Measurements from ENCODE around the gene FBXO11.

Gene FBXO11

DNA sequence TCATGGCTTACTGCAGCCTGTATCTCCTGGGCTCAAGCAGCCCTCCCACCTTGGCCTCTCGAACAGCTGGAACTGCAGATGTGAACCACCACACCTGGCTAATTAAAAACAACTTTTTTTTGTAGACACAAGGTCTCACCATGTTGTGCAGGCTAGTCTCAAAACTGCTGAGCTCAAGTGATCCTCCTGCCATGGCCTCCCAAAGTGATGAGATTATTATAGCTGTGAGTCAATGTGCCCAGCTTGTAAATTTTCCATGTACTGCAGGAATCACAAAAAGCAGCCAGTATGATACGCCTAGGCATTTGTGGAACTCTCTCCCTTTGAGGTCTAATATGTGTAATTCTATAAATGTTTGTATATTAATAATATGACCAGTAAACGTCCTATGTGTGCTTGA, 63.5 kb downstream of the FBXO11 start:
- Mint-ChIP-seq H3K4me1 (peaks cover 25% of the 10 kb centered on the region), H3K9me3 (no peaks in the 10 kb centered on the region), H3K36me3 (peaks cover 45% of the 10 kb centered on the region), H3K27ac (peak overlapping the region; percentile 13), H3K4me3 (no peak overlapping the region)
- no peak for ATAC-seq
- no peak for DNase-seq (ENCODE audit: low spot score in 2 of 2)

DNA sequence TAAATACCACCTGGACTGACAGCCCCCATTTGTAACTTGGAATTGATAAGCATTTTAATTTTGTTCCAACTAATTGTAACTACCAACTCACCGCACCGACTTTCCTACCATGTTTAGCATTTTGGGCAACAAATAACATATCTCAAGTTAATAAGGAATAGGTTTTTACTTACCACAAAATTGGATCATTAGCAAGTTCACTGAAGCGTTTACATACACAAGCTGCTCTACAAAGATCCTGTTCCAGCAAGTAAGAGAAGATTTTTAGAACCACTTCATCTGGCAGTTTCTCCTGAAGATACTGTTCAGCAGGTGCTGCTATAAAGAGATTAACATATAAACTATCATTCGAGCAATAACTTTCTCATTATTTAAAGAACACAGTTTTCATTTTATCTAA, 67.6 kb downstream of the FBXO11 start:
- DNase-seq (ENCODE audit: low spot score in 2 of 2) = no peak
- ATAC-seq = no peak
- H3K4me3 Mint-ChIP-seq = no peak overlapping the region
- H3K27ac Mint-ChIP-seq = no peak overlapping the region
- no peaks in the 10 kb centered on the region for H3K9me3 Mint-ChIP-seq
- peaks cover 79% of the 10 kb centered on the region for H3K36me3 Mint-ChIP-seq
- peaks cover 6% of the 10 kb centered on the region for H3K4me1 Mint-ChIP-seq

DNA sequence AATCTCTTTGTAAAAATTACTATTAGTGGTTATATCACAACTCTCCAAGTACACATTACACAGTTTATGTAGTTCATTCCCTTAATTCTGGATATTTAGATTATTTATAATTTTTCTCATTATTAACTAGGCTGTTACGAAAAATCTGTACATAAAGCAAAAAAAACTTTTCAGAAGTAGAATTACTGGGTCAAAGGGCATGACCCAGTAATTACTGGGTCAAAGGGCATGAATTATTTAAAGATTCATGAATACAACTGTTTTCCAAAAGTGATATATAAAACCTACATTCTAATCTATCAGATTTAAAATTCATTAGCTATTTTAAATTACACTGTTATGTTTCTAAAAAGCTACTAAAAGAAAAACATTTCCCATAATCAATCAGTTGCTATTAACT, 68.0 kb downstream of the FBXO11 start:
- no peak overlapping the region for H3K27ac Mint-ChIP-seq
- peaks cover 79% of the 10 kb centered on the region for H3K36me3 Mint-ChIP-seq
- ATAC-seq = no peak

DNA sequence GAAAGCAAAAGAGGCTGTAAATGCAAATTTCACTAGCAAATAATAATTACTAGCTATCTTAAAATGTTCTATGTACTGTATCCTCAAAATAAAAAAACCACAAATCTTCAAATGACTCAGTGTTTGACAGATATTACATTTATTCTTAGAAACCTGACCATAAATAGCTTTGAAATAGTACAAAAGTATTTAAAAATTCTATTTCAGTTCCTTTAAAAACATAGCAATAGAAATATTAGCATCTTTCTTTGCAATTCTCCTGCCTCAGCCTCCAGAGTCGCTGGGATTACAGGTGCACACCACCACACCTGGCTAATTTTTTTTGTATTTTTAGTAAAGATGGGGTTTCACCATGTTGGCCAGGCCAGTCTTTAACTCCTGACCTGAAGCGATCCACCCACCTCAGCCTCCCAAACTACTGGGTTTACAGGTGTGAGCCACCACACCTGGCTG, 72.8 kb downstream of the FBXO11 start:
- Mint-ChIP-seq H3K36me3 (peaks cover 100% of the 10 kb centered on the region), H3K4me1 (no peaks in the 10 kb centered on the region), H3K27ac (no peak overlapping the region), H3K9me3 (no peaks in the 10 kb centered on the region), H3K4me3 (no peak overlapping the region)
- DNase-seq (ENCODE audit: low spot score in 2 of 2) (no peak), ATAC-seq (peak; percentile 31)

More for the DNA sequence above, 68.0 kb downstream of the FBXO11 start:
- peaks cover 1% of the 10 kb centered on the region for H3K4me1 Mint-ChIP-seq
- H3K4me3 Mint-ChIP-seq = no peak overlapping the region
- no peak for DNase-seq (ENCODE audit: low spot score in 2 of 2)
- H3K9me3 Mint-ChIP-seq = no peaks in the 10 kb centered on the region

DNA sequence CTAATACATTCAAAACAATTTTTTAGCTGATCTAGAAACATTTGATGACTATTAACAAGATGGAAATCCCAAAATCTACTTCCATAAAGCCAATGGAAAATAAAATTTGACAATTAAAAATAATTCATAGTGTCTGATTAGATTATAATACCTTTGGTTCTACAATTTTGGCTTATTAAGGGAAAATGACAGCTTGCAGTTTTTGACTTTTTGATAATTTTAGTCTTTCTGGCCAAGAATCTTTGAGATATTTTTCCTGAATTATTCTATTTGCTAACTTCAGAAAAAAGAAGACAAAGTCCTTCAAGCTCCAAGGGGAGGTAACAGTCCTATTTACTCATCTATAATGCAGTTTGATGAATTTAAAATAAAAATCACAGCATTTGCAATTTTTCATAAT, 83.8 kb downstream of the FBXO11 start:
- H3K36me3 Mint-ChIP-seq = peaks cover 100% of the 10 kb centered on the region
- no peaks in the 10 kb centered on the region for H3K9me3 Mint-ChIP-seq
- H3K4me3 Mint-ChIP-seq = no peak overlapping the region
- ATAC-seq (no peak), DNase-seq (ENCODE audit: low spot score in 2 of 2) (no peak)
- H3K27ac Mint-ChIP-seq = no peak overlapping the region
- no peaks in the 10 kb centered on the region for H3K4me1 Mint-ChIP-seq

DNA sequence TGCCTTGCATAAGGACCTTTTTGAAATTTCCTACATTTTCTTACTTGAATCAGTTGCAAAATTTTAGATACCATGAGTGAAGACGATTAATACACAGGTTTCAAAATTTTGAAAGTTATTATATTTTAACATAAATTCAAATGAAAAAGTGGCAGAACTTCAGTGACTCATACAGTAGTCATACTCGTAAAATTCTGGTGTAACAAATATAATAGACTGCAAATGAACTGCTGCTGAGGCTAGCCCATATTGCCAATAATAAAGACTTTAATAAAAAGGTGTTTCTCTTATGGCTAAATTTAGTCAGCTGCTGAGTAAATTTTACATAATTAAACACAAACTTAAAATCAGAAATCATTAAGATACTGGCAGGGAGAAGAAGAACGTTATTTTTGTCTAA, 86.5 kb downstream of the FBXO11 start:
- Mint-ChIP-seq H3K27ac (no peak overlapping the region), H3K36me3 (peaks cover 100% of the 10 kb centered on the region), H3K9me3 (no peaks in the 10 kb centered on the region), H3K4me3 (no peak overlapping the region), H3K4me1 (no peaks in the 10 kb centered on the region)
- DNase-seq (ENCODE audit: low spot score in 2 of 2) (no peak), ATAC-seq (no peak)

DNA sequence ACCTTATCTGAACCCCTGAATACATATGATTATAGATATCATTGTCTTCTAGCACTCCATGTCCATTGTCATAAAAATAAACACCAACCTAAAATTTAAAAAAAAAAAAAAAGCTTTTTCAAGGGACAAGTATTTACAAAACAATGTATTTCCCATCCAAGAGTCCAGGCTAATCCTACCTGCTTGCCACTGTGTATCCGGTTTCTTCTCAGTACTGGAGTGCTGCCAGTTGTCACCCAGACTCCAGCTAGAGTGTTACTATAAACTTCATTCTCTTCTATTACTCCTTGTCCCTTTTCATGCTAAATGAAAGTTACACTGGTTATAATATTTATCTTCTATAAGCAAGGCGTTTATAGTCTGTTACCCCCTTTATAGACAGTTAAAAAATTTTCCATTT, 87.5 kb downstream of the FBXO11 start:
- no peaks in the 10 kb centered on the region for H3K4me1 Mint-ChIP-seq
- H3K36me3 Mint-ChIP-seq = peaks cover 100% of the 10 kb centered on the region
- H3K4me3 Mint-ChIP-seq = no peak overlapping the region
- H3K27ac Mint-ChIP-seq = peak overlapping the region; percentile 77
- no peaks in the 10 kb centered on the region for H3K9me3 Mint-ChIP-seq
- DNase-seq (ENCODE audit: low spot score in 2 of 2) (no peak), ATAC-seq (no peak)

DNA sequence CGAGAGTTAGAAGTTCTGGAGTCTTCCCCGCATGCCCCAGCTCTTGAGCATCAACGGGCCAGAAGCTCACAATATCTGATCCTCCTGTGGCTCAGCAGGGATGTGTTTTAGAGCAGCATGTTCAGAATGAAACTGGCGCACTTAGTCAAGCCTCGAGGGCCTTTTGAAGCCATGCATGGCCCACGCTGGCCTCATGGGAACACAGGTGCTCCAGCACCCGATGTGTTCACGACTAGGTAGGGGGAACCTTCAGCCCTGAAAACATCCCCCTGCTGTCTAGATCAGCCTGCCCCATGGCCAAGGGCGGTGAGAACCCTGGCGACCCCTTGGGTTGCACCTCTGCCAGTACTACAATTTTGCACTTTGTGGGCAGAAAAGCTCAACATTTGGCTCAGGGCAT, 90.5 kb downstream of the FBXO11 start:
- Mint-ChIP-seq H3K36me3 (peaks cover 100% of the 10 kb centered on the region), H3K4me1 (no peaks in the 10 kb centered on the region), H3K4me3 (no peak overlapping the region), H3K9me3 (no peaks in the 10 kb centered on the region), H3K27ac (no peak overlapping the region)
- DNase-seq (ENCODE audit: low spot score in 2 of 2) (no peak), ATAC-seq (peak; percentile 37)

DNA sequence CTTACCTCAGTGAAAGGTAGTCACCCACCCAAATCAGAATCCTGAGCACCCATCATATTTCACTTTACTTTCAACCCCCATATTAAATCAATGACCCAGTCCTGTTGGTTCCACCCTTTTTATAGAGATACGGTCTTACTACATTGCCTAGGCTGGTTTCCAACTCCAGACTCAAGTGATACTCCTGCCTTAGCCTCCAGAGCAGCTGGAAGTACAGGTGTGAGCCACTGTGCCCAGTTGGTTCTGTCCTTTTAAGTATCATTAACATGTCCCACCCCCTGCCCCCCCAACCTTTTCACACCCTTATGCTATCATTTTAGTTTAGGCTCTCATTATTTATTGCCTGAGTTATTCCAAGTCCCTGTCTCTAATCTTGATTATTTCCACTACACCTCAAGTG, 94.6 kb downstream of the FBXO11 start:
- Mint-ChIP-seq H3K9me3 (no peaks in the 10 kb centered on the region), H3K36me3 (peaks cover 100% of the 10 kb centered on the region), H3K27ac (peak overlapping the region; percentile 32), H3K4me1 (no peaks in the 10 kb centered on the region), H3K4me3 (no peak overlapping the region)
- ATAC-seq (no peak), DNase-seq (ENCODE audit: low spot score in 2 of 2) (no peak)

DNA sequence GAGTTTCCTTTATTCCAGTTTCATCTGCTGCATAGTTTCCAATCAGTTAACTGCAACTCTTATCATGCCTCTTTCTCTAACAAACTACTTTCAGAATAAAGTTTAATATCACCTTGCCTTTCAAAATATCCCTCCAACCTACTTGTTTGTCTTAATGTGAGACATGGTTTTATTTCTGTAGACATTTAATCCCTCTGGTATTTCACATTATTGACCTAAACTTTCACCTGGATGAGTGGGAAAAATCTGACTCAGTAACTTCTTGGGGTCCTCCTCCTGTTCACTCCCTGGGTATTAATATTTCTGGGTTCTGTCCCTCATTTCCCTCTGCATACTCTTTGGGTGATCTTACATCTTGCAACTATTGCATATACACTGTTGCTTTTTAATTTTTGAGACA, 95.4 kb downstream of the FBXO11 start:
- peak overlapping the region; percentile 32 for H3K27ac Mint-ChIP-seq
- no peak overlapping the region for H3K4me3 Mint-ChIP-seq
- DNase-seq (ENCODE audit: low spot score in 2 of 2) (no peak), ATAC-seq (no peak)
- H3K4me1 Mint-ChIP-seq = no peaks in the 10 kb centered on the region
- H3K9me3 Mint-ChIP-seq = no peaks in the 10 kb centered on the region
- peaks cover 100% of the 10 kb centered on the region for H3K36me3 Mint-ChIP-seq

DNA sequence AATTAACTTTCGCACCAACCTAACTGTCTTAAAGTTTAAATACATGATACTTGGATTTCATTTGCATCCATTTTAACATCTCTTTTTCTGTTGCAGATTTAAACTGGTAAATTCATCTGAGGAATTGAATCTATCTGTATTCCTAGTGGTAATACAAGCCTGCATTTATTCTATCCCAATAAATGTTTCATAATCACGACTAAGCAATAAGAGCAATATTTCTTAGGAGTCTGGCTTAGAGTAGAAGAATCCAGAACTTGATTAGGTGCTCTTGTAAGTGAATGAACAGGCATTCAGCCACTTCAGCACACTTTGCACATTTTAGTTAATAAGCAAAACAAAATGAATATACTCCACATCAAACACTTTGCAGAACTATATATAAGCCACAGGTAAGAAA, 96.4 kb downstream of the FBXO11 start:
- Mint-ChIP-seq H3K4me1 (no peaks in the 10 kb centered on the region), H3K36me3 (peaks cover 100% of the 10 kb centered on the region), H3K9me3 (no peaks in the 10 kb centered on the region), H3K4me3 (no peak overlapping the region), H3K27ac (no peak overlapping the region)
- ATAC-seq (no peak), DNase-seq (ENCODE audit: low spot score in 2 of 2) (no peak)

DNA sequence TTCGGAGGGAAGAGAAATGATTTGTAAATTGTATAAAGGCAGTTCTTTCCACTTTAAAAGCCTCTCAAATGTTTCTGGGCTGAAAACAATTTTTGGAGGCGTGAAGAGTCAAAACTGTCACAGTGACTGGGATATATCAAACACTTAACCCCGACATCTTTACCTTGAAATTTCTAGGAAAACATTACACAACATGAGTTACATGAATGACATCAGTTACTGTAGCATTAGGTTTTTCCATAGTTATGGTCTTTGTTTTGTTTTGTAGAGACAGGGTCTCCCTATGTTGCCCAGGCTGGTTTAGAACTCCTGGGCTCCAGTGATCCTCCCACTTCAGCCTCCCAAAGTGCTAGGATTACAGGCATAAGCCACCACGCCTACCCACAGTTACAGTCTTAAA, 97.7 kb downstream of the FBXO11 start:
- Mint-ChIP-seq H3K4me1 (no peaks in the 10 kb centered on the region), H3K4me3 (no peak overlapping the region), H3K36me3 (peaks cover 100% of the 10 kb centered on the region), H3K9me3 (no peaks in the 10 kb centered on the region), H3K27ac (peak overlapping the region; percentile 77)
- DNase-seq (ENCODE audit: low spot score in 2 of 2) = no peak
- ATAC-seq = no peak

DNA sequence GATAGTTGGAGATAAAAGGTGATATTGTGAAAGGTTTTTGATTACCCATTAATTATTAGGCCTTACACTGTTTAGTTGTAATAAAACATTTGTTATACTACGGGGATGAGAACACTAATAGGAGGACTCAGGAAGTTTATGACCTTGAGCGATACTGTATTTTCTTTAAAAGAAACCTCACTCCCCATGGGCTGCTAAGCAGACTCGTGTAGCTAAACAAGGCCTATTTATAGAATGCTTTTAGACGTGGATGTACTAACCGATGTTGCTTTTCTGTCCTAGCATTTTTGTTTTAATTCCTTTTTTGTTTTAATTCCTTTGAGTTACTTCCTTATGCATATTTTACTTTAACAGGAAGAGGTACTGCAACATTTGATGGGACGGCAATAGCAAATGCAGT, 100.4 kb downstream of the FBXO11 start:
- no peak for ATAC-seq
- DNase-seq (ENCODE audit: low spot score in 2 of 2) = no peak
- Mint-ChIP-seq H3K4me1 (peaks cover 4% of the 10 kb centered on the region), H3K36me3 (peaks cover 100% of the 10 kb centered on the region), H3K9me3 (peaks cover 6% of the 10 kb centered on the region), H3K27ac (no peak overlapping the region), H3K4me3 (no peak overlapping the region)

DNA sequence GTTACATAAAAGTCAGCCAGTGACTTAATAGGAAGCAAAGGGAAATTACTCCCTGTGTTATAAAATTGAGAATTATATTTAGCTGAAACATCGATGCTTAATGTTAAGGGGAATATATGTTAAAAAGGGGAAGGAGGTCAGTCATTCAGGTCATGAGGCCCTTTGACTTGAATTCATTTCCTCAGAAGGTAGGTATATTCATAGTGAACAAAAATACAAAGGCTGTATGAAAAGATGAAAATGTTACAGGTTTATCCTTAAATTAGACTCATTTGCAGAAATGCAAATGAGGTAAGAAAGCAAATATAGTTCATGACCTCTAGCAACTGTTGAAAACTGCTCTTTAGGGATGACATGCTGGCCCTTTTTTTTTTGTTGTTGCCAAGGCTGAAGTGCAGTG, 102.5 kb downstream of the FBXO11 start:
- DNase-seq (ENCODE audit: low spot score in 2 of 2) (no peak), ATAC-seq (peak; percentile 34)
- Mint-ChIP-seq H3K27ac (no peak overlapping the region), H3K36me3 (peaks cover 100% of the 10 kb centered on the region), H3K4me1 (peaks cover 4% of the 10 kb centered on the region), H3K4me3 (no peak overlapping the region), H3K9me3 (peaks cover 6% of the 10 kb centered on the region)

DNA sequence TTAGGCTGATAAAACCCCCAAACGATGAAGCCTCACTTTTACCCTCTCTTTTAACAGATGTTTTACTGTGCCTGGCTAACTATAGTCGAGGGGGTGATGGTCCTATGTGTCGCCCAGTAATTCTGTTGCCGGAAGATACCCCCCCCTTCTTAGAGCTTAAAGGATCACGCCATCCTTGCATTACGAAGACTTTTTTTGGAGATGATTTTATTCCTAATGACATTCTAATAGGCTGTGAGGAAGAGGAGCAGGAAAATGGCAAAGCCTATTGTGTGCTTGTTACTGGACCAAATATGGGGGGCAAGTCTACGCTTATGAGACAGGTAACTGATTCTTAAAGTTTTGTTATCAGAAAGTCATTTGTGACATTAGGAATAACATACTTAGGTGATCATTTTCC, 102.9 kb downstream of the FBXO11 start:
- Mint-ChIP-seq H3K4me1 (peaks cover 4% of the 10 kb centered on the region), H3K4me3 (no peak overlapping the region), H3K9me3 (peaks cover 6% of the 10 kb centered on the region), H3K27ac (no peak overlapping the region), H3K36me3 (peaks cover 100% of the 10 kb centered on the region)
- ATAC-seq = no peak
- DNase-seq (ENCODE audit: low spot score in 2 of 2) = peak in 1 of 2 donors; percentile 33

DNA sequence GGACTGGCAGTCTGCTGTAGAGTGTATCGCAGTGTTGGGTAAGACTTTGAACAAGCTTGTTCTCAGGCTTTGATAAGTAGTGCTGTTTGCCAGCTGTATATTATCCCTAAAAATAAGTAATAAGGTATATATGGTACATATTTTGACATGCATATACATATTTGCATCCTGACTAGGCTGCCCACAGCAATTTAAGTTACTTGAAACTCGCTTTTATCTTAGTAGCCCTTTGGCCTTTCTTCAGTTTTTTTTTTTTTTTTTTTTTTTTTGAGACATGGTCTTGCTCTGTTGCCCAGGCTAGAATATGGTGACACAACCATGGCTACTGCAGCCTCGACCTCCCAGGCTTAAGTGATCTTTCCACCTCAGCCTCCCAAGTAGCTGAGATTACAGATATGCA, 105.2 kb downstream of the FBXO11 start:
- DNase-seq (ENCODE audit: low spot score in 2 of 2) = no peak
- H3K4me3 Mint-ChIP-seq = no peak overlapping the region
- H3K9me3 Mint-ChIP-seq = peaks cover 6% of the 10 kb centered on the region
- H3K36me3 Mint-ChIP-seq = peaks cover 100% of the 10 kb centered on the region
- peaks cover 4% of the 10 kb centered on the region for H3K4me1 Mint-ChIP-seq
- no peak for ATAC-seq
- H3K27ac Mint-ChIP-seq = no peak overlapping the region

DNA sequence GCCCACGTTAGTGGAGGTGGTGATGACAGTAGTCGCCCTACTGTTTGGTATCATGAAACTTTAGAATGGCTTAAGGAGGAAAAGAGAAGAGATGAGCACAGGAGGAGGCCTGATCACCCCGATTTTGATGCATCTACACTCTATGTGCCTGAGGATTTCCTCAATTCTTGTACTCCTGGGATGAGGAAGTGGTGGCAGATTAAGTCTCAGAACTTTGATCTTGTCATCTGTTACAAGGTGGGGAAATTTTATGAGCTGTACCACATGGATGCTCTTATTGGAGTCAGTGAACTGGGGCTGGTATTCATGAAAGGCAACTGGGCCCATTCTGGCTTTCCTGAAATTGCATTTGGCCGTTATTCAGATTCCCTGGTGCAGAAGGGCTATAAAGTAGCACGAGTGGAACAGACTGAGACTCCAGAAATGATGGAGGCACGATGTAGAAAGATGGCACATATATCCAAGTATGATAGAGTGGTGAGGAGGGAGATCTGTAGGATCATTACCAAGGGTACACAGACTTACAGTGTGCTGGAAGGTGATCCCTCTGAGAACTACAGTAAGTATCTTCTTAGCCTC, 107.2 kb downstream of the FBXO11 start:
- no peak for ATAC-seq

More for the DNA sequence above, 107.2 kb downstream of the FBXO11 start:
- peaks cover 6% of the 10 kb centered on the region for H3K9me3 Mint-ChIP-seq
- H3K4me3 Mint-ChIP-seq = no peak overlapping the region
- peak overlapping the region; percentile 62 for H3K27ac Mint-ChIP-seq
- peaks cover 100% of the 10 kb centered on the region for H3K36me3 Mint-ChIP-seq
- no peak for DNase-seq (ENCODE audit: low spot score in 2 of 2)
- peaks cover 4% of the 10 kb centered on the region for H3K4me1 Mint-ChIP-seq

Measured in stimulated activated effector memory CD8-positive, alpha-beta T cell treated with anti-CD3 and anti-CD28 coated beads, Interleukin-12 subunit alpha, Interleukin-12 subunit beta, amount 100 ng/mL, for 72 hours (primary cell).